KMS-11 (cell line): ENCODE measurements around the gene MRPL46.

Experiments used
- H2AFZ ChIP-seq: fragments of 200-600 bp; sonication (generic); 2 replicates; pipeline ENCODE4 v1.6.1; 2016; ENCODE audit warnings: antibody characterized with exemption, mixed run types, low read depth
- H3K27ac ChIP-seq: fragments of 200-600 bp; sonication (generic); 2 replicates; pipeline ENCODE4 v1.6.1; 2016; ENCODE audit warnings: mild to moderate bottlenecking, mixed run types
- H3K27me3 ChIP-seq: fragments of 200-600 bp; sonication (generic); 2 replicates; pipeline ENCODE4 v1.6.1; 2017; ENCODE audit warnings: mild to moderate bottlenecking, low read depth, mixed run types, moderate library complexity; ENCODE audit not compliant: insufficient read depth
- H3K36me3 ChIP-seq: fragments of 200-600 bp; sonication (generic); 2 replicates; pipeline ENCODE4 v1.6.1; 2017; ENCODE audit warnings: mild to moderate bottlenecking, mixed run types; ENCODE audit not compliant: insufficient read depth
- H3K4me1 ChIP-seq: fragments of 200-600 bp; sonication (generic); 2 replicates; pipeline ENCODE4 v1.6.1; 2016; ENCODE audit warnings: mild to moderate bottlenecking, low read depth, mixed run types; ENCODE audit not compliant: poor library complexity, severe bottlenecking
- H3K4me2 ChIP-seq: fragments of 200-600 bp; sonication (generic); 2 replicates; pipeline ENCODE4 v1.7.0; 2016; ENCODE audit warnings: mild to moderate bottlenecking, mixed run types
- H3K4me3 ChIP-seq: fragments of 200-600 bp; sonication (generic); IDR thresholded peaks from 2 replicates; pipeline ENCODE4 v1.6.1; 2017; ENCODE audit warnings: low read depth, low read length, mixed read lengths; ENCODE audit not compliant: insufficient read depth
- H3K79me2 ChIP-seq: fragments of 200-600 bp; sonication (generic); 2 replicates; pipeline ENCODE4 v1.6.1; 2016; ENCODE audit warnings: low read depth, mixed run types; ENCODE audit not compliant: insufficient read depth
- H3K9ac ChIP-seq: fragments of 200-600 bp; sonication (generic); 2 replicates; pipeline ENCODE4 v1.6.1; 2016; ENCODE audit warnings: mild to moderate bottlenecking, mixed run types
- H4K20me1 ChIP-seq: fragments of 200-600 bp; sonication (generic); 2 replicates; pipeline ENCODE4 v1.6.1; 2016; ENCODE audit warnings: mild to moderate bottlenecking, mixed run types; ENCODE audit not compliant: insufficient read depth
- CTCF ChIP-seq: fragments of 200-600 bp; sonication (generic); conservative IDR thresholded peaks from 2 replicates; pipeline ENCODE4 v1.6.1; 2017; ENCODE audit warnings: low read depth, mild to moderate bottlenecking, antibody characterized with exemption, low read length, moderate library complexity, mixed read lengths

Gene MRPL46

GRCh38 chr15:88449581-88449980 lies 17.6 kb downstream of the MRPL46 start:
- no peaks in the 10 kb centered on the region for H3K27me3 ChIP-seq
- H3K4me3 ChIP-seq, result no peak overlapping the region
- TF ChIP-seq CTCF, result no peak
- H3K36me3 ChIP-seq, result no peaks in the 10 kb centered on the region
- no peaks in the 10 kb centered on the region for H3K4me1 ChIP-seq
- no peaks in the 10 kb centered on the region for H3K79me2 ChIP-seq
- H3K27ac ChIP-seq, result no peak overlapping the region
- no peaks in the 10 kb centered on the region for H4K20me1 ChIP-seq
- peak overlapping the region; percentile 57; the same call in 1 of the 2 replicates for H2AFZ ChIP-seq
- no peak overlapping the region for H3K4me2 ChIP-seq
- H3K9ac ChIP-seq, result no peak overlapping the region

- no peak overlapping the region for H3K9ac ChIP-seq
- H3K27ac ChIP-seq, result no peak overlapping the region
- no peak overlapping the region for H2AFZ ChIP-seq
- no peaks in the 10 kb centered on the region for H3K4me1 ChIP-seq
- H3K79me2 ChIP-seq, result no peaks in the 10 kb centered on the region
- no peak overlapping the region for H3K4me3 ChIP-seq
- no peaks in the 10 kb centered on the region for H3K27me3 ChIP-seq
- H3K4me2 ChIP-seq, result no peak overlapping the region
- H4K20me1 ChIP-seq, result no peaks in the 10 kb centered on the region
- no peaks in the 10 kb centered on the region for H3K36me3 ChIP-seq
- TF ChIP-seq CTCF, result no peak
These were observed 18.2 kb downstream of the MRPL46 start for GRCh38 chr15:88448991-88449461.

- Histone ChIP-seq H3K79me2 (no peaks in the 10 kb centered on the region), H3K4me2 (no peak overlapping the region)
- no peak for TF ChIP-seq CTCF
These were observed 19.4 kb downstream of the MRPL46 start for GRCh38 chr15:88447741-88448140.

GRCh38 chr15:88447206-88447605 lies 20.0 kb downstream of the MRPL46 start:
- no peak for TF ChIP-seq CTCF
- H3K36me3 ChIP-seq, result no peaks in the 10 kb centered on the region
- H3K4me2 ChIP-seq, result no peak overlapping the region
- no peak overlapping the region for H3K9ac ChIP-seq
- H3K4me3 ChIP-seq, result no peak overlapping the region
- H3K4me1 ChIP-seq, result no peaks in the 10 kb centered on the region
- no peak overlapping the region for H2AFZ ChIP-seq
- no peaks in the 10 kb centered on the region for H3K27me3 ChIP-seq
- H3K27ac ChIP-seq, result no peak overlapping the region
- H3K79me2 ChIP-seq, result no peaks in the 10 kb centered on the region
- H4K20me1 ChIP-seq, result no peaks in the 10 kb centered on the region

More at GRCh38 chr15:88447741-88448140, 19.4 kb downstream of the MRPL46 start:
- Histone ChIP-seq H3K9ac (no peak overlapping the region), H3K4me3 (no peak overlapping the region), H4K20me1 (no peaks in the 10 kb centered on the region), H3K4me1 (no peaks in the 10 kb centered on the region), H3K27me3 (no peaks in the 10 kb centered on the region), H3K36me3 (no peaks in the 10 kb centered on the region), H3K27ac (no peak overlapping the region), H2AFZ (no peak overlapping the region)
